Measurements from ENCODE around the gene EXOC6. TPM values are rescaled to one million over a fixed set of nuclear protein-coding genes. Genes with fewer than 3 reads are reported as not detected.

Gene EXOC6
- total RNA-seq, 2 experiments from 2014 or later: 8.0 to 9.4 TPM

DNA sequence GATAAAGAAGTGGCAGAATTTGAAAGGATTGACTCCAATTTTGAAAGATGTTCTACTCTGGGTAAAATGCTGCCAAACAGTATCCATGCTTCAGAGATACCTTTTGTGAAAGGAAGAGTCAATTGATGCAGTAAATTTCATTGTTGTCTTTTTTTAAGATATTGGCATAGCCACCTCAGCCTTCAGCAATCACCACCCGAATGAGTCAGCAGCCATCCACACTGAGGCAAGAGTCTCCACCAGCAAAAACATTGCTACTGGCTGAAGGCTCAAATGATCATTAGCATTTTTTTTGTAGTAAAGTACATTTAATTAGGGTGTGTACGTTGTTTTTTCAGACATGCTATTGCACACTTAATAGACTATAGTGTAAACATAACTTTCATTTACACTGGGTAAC, 180.6 kb downstream of the EXOC6 start:
- Histone ChIP-seq H3K4me1 (ENCODE audit: insufficient read depth, low read length, poor library complexity, severe bottlenecking) (no peaks in the 10 kb centered on the region), H3K27ac (ENCODE audit: low read depth, low read length, poor library complexity, severe bottlenecking) (no peak overlapping the region), H3K36me3 (ENCODE audit: insufficient read depth, low read length) (no peaks in the 10 kb centered on the region), H3K9me3 (ENCODE audit: low read length) (no peaks in the 10 kb centered on the region), H3K4me3 (ENCODE audit: low read depth, low read length, poor library complexity, severe bottlenecking) (no peak overlapping the region), H3K9me2 (ENCODE audit: insufficient read depth, low read length) (no peaks in the 10 kb centered on the region), H3K79me2 (ENCODE audit: insufficient read depth, low read depth, low read length) (no peaks in the 10 kb centered on the region), H4K20me1 (ENCODE audit: insufficient read depth, low read length) (no peaks in the 10 kb centered on the region), H3K4me2 (ENCODE audit: low read length) (no peak overlapping the region), H2AFZ (ENCODE audit: low read length) (no peak overlapping the region)
- intact Hi-C loops (cut with micrococcal nuclease; ENCODE audit: unreplicated experiment): no loop called here
- DNase-seq (ENCODE audit: low spot score): no peak
- TF ChIP-seq EZH2phosphoT487 (IDR thresholded peaks at IDR 0.05; ENCODE audit: borderline replicate concordance, low read depth, low read length): no peak
- TF ChIP-seq, protein P1, sequence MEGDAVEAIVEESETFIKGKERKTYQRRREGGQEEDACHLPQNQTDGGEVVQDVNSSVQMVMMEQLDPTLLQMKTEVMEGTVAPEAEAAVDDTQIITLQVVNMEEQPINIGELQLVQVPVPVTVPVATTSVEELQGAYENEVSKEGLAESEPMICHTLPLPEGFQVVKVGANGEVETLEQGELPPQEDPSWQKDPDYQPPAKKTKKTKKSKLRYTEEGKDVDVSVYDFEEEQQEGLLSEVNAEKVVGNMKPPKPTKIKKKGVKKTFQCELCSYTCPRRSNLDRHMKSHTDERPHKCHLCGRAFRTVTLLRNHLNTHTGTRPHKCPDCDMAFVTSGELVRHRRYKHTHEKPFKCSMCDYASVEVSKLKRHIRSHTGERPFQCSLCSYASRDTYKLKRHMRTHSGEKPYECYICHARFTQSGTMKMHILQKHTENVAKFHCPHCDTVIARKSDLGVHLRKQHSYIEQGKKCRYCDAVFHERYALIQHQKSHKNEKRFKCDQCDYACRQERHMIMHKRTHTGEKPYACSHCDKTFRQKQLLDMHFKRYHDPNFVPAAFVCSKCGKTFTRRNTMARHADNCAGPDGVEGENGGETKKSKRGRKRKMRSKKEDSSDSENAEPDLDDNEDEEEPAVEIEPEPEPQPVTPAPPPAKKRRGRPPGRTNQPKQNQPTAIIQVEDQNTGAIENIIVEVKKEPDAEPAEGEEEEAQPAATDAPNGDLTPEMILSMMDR (conservative IDR thresholded peaks at IDR 0.05; ENCODE audit: low read length): no peak
- no TSS peak for BruUV-seq (replicated peaks)
- ChIA-PET CTCF (ENCODE audit: unreplicated experiment) (no interaction called here), POLR2A (no interaction called here)

GRCh38 chr10:93030409-93030808, 182.1 kb downstream of the EXOC6 start:
- intact Hi-C loops (cut with micrococcal nuclease; ENCODE audit: unreplicated experiment): no loop called here
- no peak overlapping the region for H3K4me2 ChIP-seq (ENCODE audit: low read length)
- H2AFZ ChIP-seq (ENCODE audit: low read length): no peak overlapping the region
- no TSS peak for BruUV-seq (replicated peaks)
- no peaks in the 10 kb centered on the region for H3K4me1 ChIP-seq (ENCODE audit: insufficient read depth, low read length, poor library complexity, severe bottlenecking)
- CTCF ChIA-PET (ENCODE audit: unreplicated experiment): no interaction called here
- H3K79me2 ChIP-seq (ENCODE audit: insufficient read depth, low read depth, low read length): no peaks in the 10 kb centered on the region
- POLR2A ChIA-PET: no interaction called here
- no peaks in the 10 kb centered on the region for H3K9me2 ChIP-seq (ENCODE audit: insufficient read depth, low read length)
- no peak overlapping the region for H3K4me3 ChIP-seq (ENCODE audit: low read depth, low read length, poor library complexity, severe bottlenecking)
- H3K9me3 ChIP-seq (ENCODE audit: low read length): no peaks in the 10 kb centered on the region
- no peak overlapping the region for H3K27ac ChIP-seq (ENCODE audit: low read depth, low read length, poor library complexity, severe bottlenecking)
- no peak for TF ChIP-seq EZH2phosphoT487 (IDR thresholded peaks at IDR 0.05; ENCODE audit: borderline replicate concordance, low read depth, low read length)
- TF ChIP-seq, protein P1 (conservative IDR thresholded peaks at IDR 0.05; ENCODE audit: low read length): no peak
- H4K20me1 ChIP-seq (ENCODE audit: insufficient read depth, low read length): no peaks in the 10 kb centered on the region
- H3K36me3 ChIP-seq (ENCODE audit: insufficient read depth, low read length): no peaks in the 10 kb centered on the region
- DNase-seq (ENCODE audit: low spot score): no peak

GRCh38 chr10:93032105-93032808, 183.9 kb downstream of the EXOC6 start:
- H4K20me1 ChIP-seq (ENCODE audit: insufficient read depth, low read length): no peaks in the 10 kb centered on the region
- H3K4me2 ChIP-seq (ENCODE audit: low read length): no peak overlapping the region
- no TSS peak for BruUV-seq (replicated peaks)
- no peaks in the 10 kb centered on the region for H3K9me2 ChIP-seq (ENCODE audit: insufficient read depth, low read length)
- H3K79me2 ChIP-seq (ENCODE audit: insufficient read depth, low read depth, low read length): no peaks in the 10 kb centered on the region
- no peaks in the 10 kb centered on the region for H3K36me3 ChIP-seq (ENCODE audit: insufficient read depth, low read length)
- H3K4me3 ChIP-seq (ENCODE audit: low read depth, low read length, poor library complexity, severe bottlenecking): no peak overlapping the region
- no peaks in the 10 kb centered on the region for H3K4me1 ChIP-seq (ENCODE audit: insufficient read depth, low read length, poor library complexity, severe bottlenecking)
- ChIA-PET POLR2A (no interaction called here), CTCF (ENCODE audit: unreplicated experiment) (no interaction called here)
- TF ChIP-seq, protein P1 (conservative IDR thresholded peaks at IDR 0.05; ENCODE audit: low read length): no peak
- TF ChIP-seq EZH2phosphoT487 (IDR thresholded peaks at IDR 0.05; ENCODE audit: borderline replicate concordance, low read depth, low read length): no peak
- no peak overlapping the region for H3K27ac ChIP-seq (ENCODE audit: low read depth, low read length, poor library complexity, severe bottlenecking)
- intact Hi-C loops (cut with micrococcal nuclease; ENCODE audit: unreplicated experiment): no loop called here
- H3K9me3 ChIP-seq (ENCODE audit: low read length): no peaks in the 10 kb centered on the region
- no peak overlapping the region for H2AFZ ChIP-seq (ENCODE audit: low read length)
- DNase-seq (ENCODE audit: low spot score): no peak
